ENCODE measurements around the gene FMNL2. TPM values are rescaled to one million over a fixed set of nuclear protein-coding genes. Genes with fewer than 3 reads are reported as not detected.
"Not testable (repeated sequence)": the region's sequence is repeated elsewhere in the genome, so short reads cannot be mapped to it uniquely, and the experiment has no call there.

FMNL2 gene
- polyA plus RNA-seq, 3 donors from 2014 or later, result 0.08 TPM; not detected in 2

DNA sequence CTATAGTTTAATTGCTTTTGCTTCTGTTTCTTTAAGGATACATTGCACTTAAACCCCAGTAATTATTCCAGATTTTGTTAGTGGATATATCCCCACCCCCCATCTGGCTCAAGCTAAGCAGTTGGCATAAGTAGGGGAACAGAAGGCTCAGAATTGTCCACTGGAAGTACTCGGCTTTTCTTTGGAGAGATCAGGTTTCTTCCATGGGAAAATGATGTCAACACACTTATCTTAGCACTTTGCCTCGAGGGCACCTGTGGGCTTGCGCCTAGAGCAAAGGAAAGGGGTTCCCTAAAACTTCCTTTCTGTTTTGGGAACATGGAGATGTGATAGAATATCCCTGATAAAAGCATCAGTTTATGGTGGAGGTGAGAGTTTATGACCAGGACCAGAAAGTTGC lies 130.6 kb downstream of the FMNL2 start:
- Mint-ChIP-seq H3K9me3 (peaks cover 0 to 3% (median 0%) of the 10 kb centered on the region in 6 donors), H3K4me3 (no peak overlapping the region), H3K27ac (no peak overlapping the region), H3K27me3 (ENCODE audit: low read depth in 3 of 3) (peaks cover 5 to 7% (median 5%) of the 10 kb centered on the region in 3 donors), H3K36me3 (no peaks in the 10 kb centered on the region), H3K4me1 (peaks cover 3 to 11% of the 10 kb centered on the region in 2 donors)
- DNase-seq, result no peak

GRCh38 chr2:152466041-152466440 lies 131.1 kb downstream of the FMNL2 start:
- Mint-ChIP-seq H3K27ac (no peak overlapping the region), H3K9me3 (peaks cover 0 to 3% (median 0%) of the 10 kb centered on the region in 6 donors), H3K4me1 (peaks cover 3 to 11% of the 10 kb centered on the region in 2 donors), H3K36me3 (no peaks in the 10 kb centered on the region), H3K27me3 (ENCODE audit: low read depth in 3 of 3) (peaks cover 5 to 7% (median 5%) of the 10 kb centered on the region in 3 donors), H3K4me3 (no peak overlapping the region)
- no peak for DNase-seq

DNA sequence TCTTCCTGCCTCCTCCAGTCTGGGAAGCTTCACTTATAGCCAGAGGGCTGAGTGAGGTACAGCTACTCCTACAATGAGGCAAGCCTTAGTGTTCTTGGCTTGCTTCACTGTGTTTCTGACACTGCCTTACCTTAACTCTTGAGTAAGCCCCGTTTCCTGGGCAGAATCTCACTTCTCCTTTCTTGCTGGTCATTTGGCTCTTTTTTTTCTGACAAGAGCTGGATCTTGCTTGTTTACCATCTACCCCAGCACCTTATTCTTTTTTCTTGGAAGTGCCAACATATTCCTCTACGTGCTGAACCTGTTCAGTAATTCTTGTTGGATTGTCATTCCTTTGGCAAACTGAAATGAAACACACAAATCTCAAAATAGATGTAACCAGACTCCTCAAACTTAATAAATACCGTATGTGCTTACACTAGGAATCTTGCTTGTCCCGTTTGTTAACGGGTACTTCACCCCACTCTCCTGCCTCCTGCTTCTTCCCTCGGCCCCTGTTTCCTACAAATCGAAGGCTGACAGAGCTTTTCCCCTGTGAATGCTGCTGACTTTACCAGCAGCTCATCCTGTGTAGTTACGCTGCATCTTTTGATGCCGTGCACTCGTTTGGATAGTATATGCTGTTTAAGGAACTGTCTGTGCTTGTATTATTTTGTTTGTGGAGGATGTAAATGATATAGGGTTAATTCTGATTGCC lies 132.2 kb downstream of the FMNL2 start:
- DNase-seq, result no peak
- Mint-ChIP-seq H3K4me3 (no peak overlapping the region), H3K4me1 (peaks cover 3 to 11% of the 10 kb centered on the region in 2 donors), H3K36me3 (no peaks in the 10 kb centered on the region), H3K27me3 (ENCODE audit: low read depth in 3 of 3) (peaks cover 5% of the 10 kb centered on the region in 3 donors), H3K9me3 (peaks cover 0 to 3% (median 0%) of the 10 kb centered on the region in 6 donors), H3K27ac (no peak overlapping the region)

GRCh38 chr2:152467677-152468410 lies 132.9 kb downstream of the FMNL2 start:
- H3K27ac Mint-ChIP-seq, result no peak overlapping the region
- H3K36me3 Mint-ChIP-seq, result no peaks in the 10 kb centered on the region
- DNase-seq, result no peak
- peaks cover 0 to 3% (median 0%) of the 10 kb centered on the region in 6 donors for H3K9me3 Mint-ChIP-seq
- peaks cover 3 to 11% of the 10 kb centered on the region in 2 donors for H3K4me1 Mint-ChIP-seq
- H3K27me3 Mint-ChIP-seq (ENCODE audit: low read depth in 3 of 3), result peaks cover 5% of the 10 kb centered on the region in 3 donors
- H3K4me3 Mint-ChIP-seq, result no peak overlapping the region

GRCh38 chr2:152468899-152469692 lies 134.1 kb downstream of the FMNL2 start:
- no peaks in the 10 kb centered on the region for H3K36me3 Mint-ChIP-seq
- H3K4me3 Mint-ChIP-seq, result peak overlapping the region in 1 of 5 donors; percentile 47
- H3K9me3 Mint-ChIP-seq, result peaks cover 0 to 3% (median 0%) of the 10 kb centered on the region in 6 donors
- H3K4me1 Mint-ChIP-seq, result peaks cover 3 to 11% of the 10 kb centered on the region in 2 donors
- H3K27ac Mint-ChIP-seq, result no peak overlapping the region
- DNase-seq, result no peak
- peaks cover 5% of the 10 kb centered on the region in 3 donors for H3K27me3 Mint-ChIP-seq (ENCODE audit: low read depth in 3 of 3)

- DNase-seq, result no peak
- H3K27me3 Mint-ChIP-seq (ENCODE audit: low read depth in 3 of 3), result peaks cover 2 to 9% (median 5%) of the 10 kb centered on the region in 3 donors
- no peak overlapping the region for H3K27ac Mint-ChIP-seq
- H3K36me3 Mint-ChIP-seq, result no peaks in the 10 kb centered on the region
- peaks cover 3 to 11% of the 10 kb centered on the region in 2 donors for H3K4me1 Mint-ChIP-seq
- no peak overlapping the region for H3K4me3 Mint-ChIP-seq
- H3K9me3 Mint-ChIP-seq, result peaks cover 0 to 3% (median 0%) of the 10 kb centered on the region in 6 donors
Measured at GRCh38 chr2:152470861-152471854, 136.2 kb downstream of the FMNL2 start.

- Mint-ChIP-seq H3K27ac (no peak overlapping the region), H3K4me3 (no peak overlapping the region), H3K9me3 (no peaks in the 10 kb centered on the region), H3K4me1 (peaks cover 3 to 11% of the 10 kb centered on the region in 2 donors), H3K36me3 (no peaks in the 10 kb centered on the region), H3K27me3 (ENCODE audit: low read depth in 3 of 3) (peaks cover 0 to 9% (median 3%) of the 10 kb centered on the region in 3 donors)
- no peak for DNase-seq
Measured at GRCh38 chr2:152472481-152472887, 137.5 kb downstream of the FMNL2 start.

GRCh38 chr2:152473151-152473857 lies 138.3 kb downstream of the FMNL2 start:
- H3K4me1 Mint-ChIP-seq, result peaks cover 3 to 11% of the 10 kb centered on the region in 2 donors
- H3K27ac Mint-ChIP-seq, result no peak overlapping the region
- no peaks in the 10 kb centered on the region for H3K36me3 Mint-ChIP-seq
- no peak for DNase-seq
- no peak overlapping the region for H3K4me3 Mint-ChIP-seq
- peaks cover 0 to 9% (median 3%) of the 10 kb centered on the region in 3 donors for H3K27me3 Mint-ChIP-seq (ENCODE audit: low read depth in 3 of 3)
- H3K9me3 Mint-ChIP-seq, result no peaks in the 10 kb centered on the region

GRCh38 chr2:152474523-152474922 lies 139.5 kb downstream of the FMNL2 start:
- DNase-seq; H3K36me3 Mint-ChIP-seq; H3K27me3 Mint-ChIP-seq (ENCODE audit: low read depth in 3 of 3); H3K27ac Mint-ChIP-seq; H3K4me3 Mint-ChIP-seq; H3K4me1 Mint-ChIP-seq; H3K9me3 Mint-ChIP-seq: not testable (repeated sequence)

DNA sequence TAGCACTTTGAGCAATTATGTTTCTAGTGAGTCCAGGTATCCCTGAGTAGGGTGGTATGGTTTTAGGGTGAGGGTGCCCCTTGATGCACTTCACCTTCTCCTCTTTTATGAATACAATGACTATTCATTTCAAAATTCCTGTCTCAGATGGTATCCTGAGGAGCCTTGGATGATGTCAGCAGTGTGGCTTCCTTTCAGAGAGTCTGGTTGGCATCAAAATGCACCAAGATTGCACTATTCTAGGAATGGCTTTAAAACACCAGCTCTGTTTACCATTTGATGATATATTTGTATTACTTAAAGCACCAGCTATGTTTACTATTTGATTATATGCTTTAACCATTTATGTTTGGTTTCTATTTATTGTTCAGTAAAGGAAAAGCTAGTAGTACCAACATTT lies 141.0 kb downstream of the FMNL2 start:
- DNase-seq, result no peak
- Mint-ChIP-seq H3K4me1 (no peaks in the 10 kb centered on the region), H3K9me3 (no peaks in the 10 kb centered on the region), H3K36me3 (no peaks in the 10 kb centered on the region), H3K27ac (no peak overlapping the region), H3K4me3 (no peak overlapping the region), H3K27me3 (ENCODE audit: low read depth in 3 of 3) (peaks cover 0 to 7% (median 3%) of the 10 kb centered on the region in 3 donors)

DNA sequence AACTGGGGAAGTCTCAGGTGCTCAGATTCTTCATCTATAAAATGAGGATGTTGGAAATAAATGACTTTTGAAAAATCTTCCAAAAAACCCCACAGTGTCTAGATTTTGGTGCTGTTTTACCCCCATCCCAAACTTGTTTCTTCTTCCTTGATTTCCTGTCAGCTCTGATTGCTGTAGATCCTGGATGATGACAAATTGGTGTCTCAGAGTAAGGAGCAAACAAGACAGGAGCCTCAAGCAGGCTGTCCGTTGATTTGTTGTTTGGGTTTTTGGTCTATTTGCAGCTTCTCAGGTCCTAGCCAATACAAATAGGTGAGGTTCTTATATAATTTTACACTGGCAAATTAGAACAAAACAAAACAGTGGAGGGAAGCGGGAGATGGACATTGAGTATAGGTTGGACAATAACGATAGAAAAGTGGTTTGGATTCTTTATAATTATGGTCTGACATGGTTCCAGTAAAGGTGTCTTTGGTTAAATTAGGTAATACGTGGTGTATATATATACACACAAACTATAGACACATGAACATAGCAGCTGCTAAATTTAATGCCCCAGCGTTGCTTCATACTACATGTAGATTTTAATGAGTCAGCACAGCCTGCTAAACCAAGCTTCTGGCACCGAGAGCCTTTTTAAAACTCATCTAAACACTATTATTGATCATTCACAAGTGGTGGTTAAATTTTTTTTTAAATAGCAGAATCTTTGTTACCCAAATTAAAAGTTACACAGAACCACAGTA lies 142.5 kb downstream of the FMNL2 start:
- Mint-ChIP-seq H3K4me1 (no peaks in the 10 kb centered on the region), H3K36me3 (no peaks in the 10 kb centered on the region), H3K4me3 (no peak overlapping the region), H3K27ac (no peak overlapping the region), H3K27me3 (ENCODE audit: low read depth in 3 of 3) (peaks cover 0 to 9% (median 3%) of the 10 kb centered on the region in 3 donors), H3K9me3 (no peaks in the 10 kb centered on the region)
- DNase-seq, result no peak

DNA sequence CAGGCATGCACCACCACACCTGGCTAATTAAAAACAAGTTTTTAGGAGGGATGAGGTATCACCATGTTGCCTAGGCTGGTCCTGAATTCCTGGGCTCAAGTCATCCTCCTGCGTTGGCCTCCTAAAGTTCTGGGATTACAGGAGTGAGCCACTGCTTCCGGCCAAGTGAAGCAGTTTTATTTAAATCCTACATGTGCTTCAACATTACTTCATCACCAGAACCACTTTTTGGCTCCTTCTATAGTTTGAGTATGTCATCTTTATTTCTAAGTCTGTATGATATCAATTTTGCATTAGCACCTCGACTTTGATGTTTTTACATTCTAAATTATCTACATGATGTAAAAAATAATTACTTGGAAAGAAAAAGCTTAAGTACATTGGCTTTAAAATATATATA lies 144.3 kb downstream of the FMNL2 start:
- Mint-ChIP-seq H3K36me3 (no peaks in the 10 kb centered on the region), H3K4me3 (no peak overlapping the region), H3K27me3 (ENCODE audit: low read depth in 3 of 3) (peaks cover 0 to 10% (median 4%) of the 10 kb centered on the region in 3 donors), H3K9me3 (no peaks in the 10 kb centered on the region), H3K4me1 (no peaks in the 10 kb centered on the region), H3K27ac (no peak overlapping the region)
- no peak for DNase-seq
